HEK293T (cell line): ENCODE data around the gene INPP5A.
A peak's percentile ranks its signal among the peaks of the same experiment; 100 is the strongest.

Experiments used
- CTCF ChIA-PET: fragments of 350-600 bp; formaldehyde crosslinking; extraction: SDS; loops from one replicate; lab custom pipeline; 2021; ENCODE audit warnings: antibody characterized with exemption, inconsistent platforms; lab: Yijun Ruan, JAX
- POLR2A ChIA-PET: fragments of 350-600 bp; formaldehyde crosslinking; extraction: SDS; loops from one replicate; lab custom pipeline; 2020; ENCODE audit warnings: antibody characterized with exemption, inconsistent platforms; lab: Yijun Ruan, JAX
- DNase-seq: peaks from one replicate; pipeline ENCODE4 v3.0.0; 2012; ENCODE audit warnings: mixed read lengths; ENCODE audit errors: extremely low spot score
- ARNT ChIP-seq: fragments of 450-650 bp; IDR thresholded peaks from 2 replicates; pipeline ENCODE4 v1.6.1; 2017; ENCODE audit warnings: mild to moderate bottlenecking
- BHLHE40 ChIP-seq: fragments of 450-650 bp; IDR thresholded peaks from 2 replicates; pipeline ENCODE4 v1.6.1; 2016; ENCODE audit warnings: mild to moderate bottlenecking, moderate library complexity, borderline replicate concordance
- CTBP1 ChIP-seq: fragments of 450-650 bp; IDR thresholded peaks from 2 replicates; pipeline ENCODE4 v1.6.1; 2016; ENCODE audit warnings: borderline replicate concordance
- ELF4 ChIP-seq: fragments of 450-650 bp; IDR thresholded peaks from 2 replicates; pipeline ENCODE4 v1.6.1; 2017; ENCODE audit warnings: antibody characterized with exemption
- FOXA1 ChIP-seq: fragments of 450-650 bp; IDR thresholded peaks from 2 replicates; pipeline ENCODE4 v1.6.1; 2016; ENCODE audit warnings: mild to moderate bottlenecking
- FOXK2 ChIP-seq: fragments of 450-650 bp; IDR thresholded peaks from 2 replicates; pipeline ENCODE4 v1.6.1; 2016; ENCODE audit warnings: mild to moderate bottlenecking
- FOXM1 ChIP-seq: fragments of 450-650 bp; IDR thresholded peaks from 2 replicates; pipeline ENCODE4 v1.6.1; 2017; ENCODE audit warnings: mild to moderate bottlenecking, borderline replicate concordance
- HDGF ChIP-seq: fragments of 450-650 bp; IDR thresholded peaks from 2 replicates; pipeline ENCODE4 v1.6.1; 2017; ENCODE audit warnings: antibody characterized with exemption, borderline replicate concordance
- L3MBTL2 ChIP-seq: fragments of 450-650 bp; conservative IDR thresholded peaks from 2 replicates; pipeline ENCODE4 v1.6.1; 2016; ENCODE audit warnings: mild to moderate bottlenecking
- LEF1 ChIP-seq: fragments of 450-650 bp; IDR thresholded peaks from 2 replicates; pipeline ENCODE4 v1.6.1; 2017; ENCODE audit warnings: mild to moderate bottlenecking, borderline replicate concordance
- NFRKB ChIP-seq: fragments of 450-650 bp; IDR thresholded peaks from 2 replicates; pipeline ENCODE4 v1.6.1; 2016; ENCODE audit warnings: mild to moderate bottlenecking, moderate library complexity
- PKNOX1 ChIP-seq: fragments of 450-650 bp; IDR thresholded peaks from 2 replicates; pipeline ENCODE4 v1.6.1; 2016
- SP1 ChIP-seq: fragments of 450-650 bp; IDR thresholded peaks from 2 replicates; pipeline ENCODE4 v1.6.1; 2017
- SUZ12 ChIP-seq: fragments of 450-650 bp; IDR thresholded peaks from 2 replicates; pipeline ENCODE4 v1.6.1; 2016; ENCODE audit warnings: mild to moderate bottlenecking
- TARDBP ChIP-seq: fragments of 450-650 bp; IDR thresholded peaks from 2 replicates; pipeline ENCODE4 v1.6.1; 2016
- ZNF384 ChIP-seq: fragments of 450-650 bp; IDR thresholded peaks from 2 replicates; pipeline ENCODE4 v1.6.1; 2016

INPP5A gene

DNA sequence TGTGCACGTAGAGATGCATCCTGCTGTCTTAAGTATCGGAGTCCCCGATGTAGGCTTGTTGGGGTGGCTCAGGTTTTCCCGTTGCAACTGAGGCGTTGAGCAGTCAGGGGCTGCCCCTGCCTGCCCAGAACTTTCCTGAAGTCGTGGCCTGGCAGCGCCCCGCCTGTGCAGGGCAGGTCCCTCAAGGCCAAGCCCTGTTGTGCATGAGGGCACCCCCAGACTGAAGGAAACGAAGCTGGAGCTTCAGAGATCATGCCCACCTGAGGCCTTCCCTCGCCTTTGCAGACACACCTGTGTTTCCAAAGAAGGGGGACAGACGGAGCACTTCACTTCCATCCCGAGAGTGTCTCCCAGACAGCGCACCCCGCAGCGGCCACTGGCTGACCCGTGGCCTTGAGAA, 127.3 kb downstream of the INPP5A start:
- ChIA-PET POLR2A (no interaction called here), CTCF (no interaction called here)
- DNase-seq = no peak
- no peak for TF ChIP-seq NFRKB
- TF ChIP-seq ZNF384 = no peak
- no peak for TF ChIP-seq TARDBP
- no peak for TF ChIP-seq LEF1
- no peak for TF ChIP-seq BHLHE40
- TF ChIP-seq L3MBTL2 = no peak
- TF ChIP-seq FOXA1 = no peak

- ChIA-PET POLR2A (no interaction called here), CTCF (interaction anchor here (0.6 to 1.0 kb wide), 2 partner anchors 12 to 202 kb away, joined by 3 to 4 read pairs; no protein-coding TSS in a partner anchor)
- DNase-seq = no peak
- TF ChIP-seq ZNF384 (peak; percentile 63; the same call in 1 of the 2 replicates), FOXA1 (no peak)
These were observed 128.5 kb downstream of the INPP5A start for GRCh38 chr10:132665946-132666704.

GRCh38 chr10:132666705-132667341, 129.2 kb downstream of the INPP5A start:
- no peak for TF ChIP-seq BHLHE40
- TF ChIP-seq SP1 = no peak
- no peak for TF ChIP-seq LEF1
- no peak for TF ChIP-seq HDGF
- no peak for TF ChIP-seq FOXK2
- TF ChIP-seq ARNT = no peak
- TF ChIP-seq CTBP1 = no peak
- no peak for TF ChIP-seq FOXM1
- TF ChIP-seq TARDBP = no peak
- TF ChIP-seq FOXA1 = no peak
- TF ChIP-seq PKNOX1 = no peak
- no peak for TF ChIP-seq L3MBTL2
- TF ChIP-seq ELF4 = no peak
- no peak for TF ChIP-seq NFRKB
- TF ChIP-seq SUZ12 = no peak
- TF ChIP-seq ZNF384 = no peak
- CTCF ChIA-PET = interaction anchor here (0.6 to 1.0 kb wide), 3 partner anchors 12 to 254 kb away, joined by 3 read pairs; no protein-coding TSS in a partner anchor
- POLR2A ChIA-PET = no interaction called here
- DNase-seq = no peak

GRCh38 chr10:132667342-132668047, 129.9 kb downstream of the INPP5A start:
- peak; percentile 11; the same call in 1 of the 2 replicates for TF ChIP-seq L3MBTL2
- no peak for TF ChIP-seq ARNT
- no peak for TF ChIP-seq ELF4
- no peak for TF ChIP-seq TARDBP
- TF ChIP-seq FOXM1 = no peak
- TF ChIP-seq SUZ12 = no peak
- TF ChIP-seq PKNOX1 = peak; percentile 37; the same call in 1 of the 2 replicates
- no peak for TF ChIP-seq FOXA1
- no peak for TF ChIP-seq FOXK2
- TF ChIP-seq HDGF = no peak
- ChIA-PET POLR2A (no interaction called here), CTCF (interaction anchor here (0.6 kb wide), 2 partner anchors 69 to 255 kb away, joined by 3 read pairs; no protein-coding TSS in a partner anchor)
- DNase-seq = peak; percentile 48

DNA sequence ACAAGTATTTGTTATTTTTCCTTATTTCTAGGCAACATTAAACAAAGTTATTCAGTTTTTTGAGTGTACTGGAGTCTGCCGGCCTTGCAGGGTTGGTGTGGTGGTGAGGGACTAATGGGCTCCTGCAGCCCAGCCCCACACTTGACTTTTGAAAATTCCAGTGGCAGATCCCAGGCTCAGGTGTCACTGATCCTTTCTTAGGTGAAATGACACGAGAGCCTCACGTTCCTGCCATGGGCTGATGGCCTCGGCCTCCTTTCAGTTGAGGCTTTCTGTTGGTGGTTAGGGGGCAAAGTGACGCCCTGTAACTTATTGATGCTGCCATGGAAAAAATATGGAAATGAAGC, 130.4 kb downstream of the INPP5A start:
- TF ChIP-seq L3MBTL2 (no peak), BHLHE40 (no peak), TARDBP (no peak), ZNF384 (no peak), FOXM1 (no peak), SUZ12 (no peak), ARNT (no peak), FOXK2 (no peak), FOXA1 (no peak), LEF1 (no peak), PKNOX1 (no peak), SP1 (no peak), CTBP1 (no peak), HDGF (no peak), ELF4 (no peak), NFRKB (no peak)
- ChIA-PET POLR2A (no interaction called here), CTCF (no interaction called here)
- no peak for DNase-seq

- POLR2A ChIA-PET = no interaction called here
- CTCF ChIA-PET = no interaction called here
These were observed 131.7 kb downstream of the INPP5A start for GRCh38 chr10:132669208-132669861.

More at GRCh38 chr10:132669208-132669861, 131.7 kb downstream of the INPP5A start:
- TF ChIP-seq BHLHE40 (no peak), FOXK2 (no peak), HDGF (no peak), PKNOX1 (no peak), SP1 (no peak), CTBP1 (no peak), ZNF384 (no peak), SUZ12 (no peak)
- DNase-seq = no peak
